NCI-H524 (cell line): ENCODE results near the gene EID2.
A peak's percentile ranks its signal among the peaks of the same experiment; 100 is the strongest.

ENCODE experiments used
- DNase-seq, 2 experiments: peaks; one replicate each; lab custom pipeline; 2025; lab: John Stamatoyannopoulos, UW

EID2 gene

GRCh38 chr19:39533791-39534190 is 6.2 kb downstream of the EID2 start:
- DNase-seq = no peak

GRCh38 chr19:39533003-39533512 is 6.9 kb downstream of the EID2 start:
- no peak for DNase-seq

- DNase-seq = peak; percentile 95 to 99
Observed at GRCh38 chr19:39532233-39533002, 7.5 kb downstream of the EID2 start, which contains the start of gene EID2B. TSS of gene EID2B (minus strand) at chr19:39532852. CDS start at chr19:39532802, 50 bp downstream.

- DNase-seq = no peak
Observed at GRCh38 chr19:39531834-39532232, 8.1 kb downstream of the EID2 start.

GRCh38 chr19:39525205-39525604 is 14.8 kb downstream of the EID2 start:
- DNase-seq = no peak

GRCh38 chr19:39524495-39524894 is 15.5 kb downstream of the EID2 start:
- DNase-seq = peak; percentile 90 to 97

GRCh38 chr19:39520541-39521484 is 19.1 kb downstream of the EID2 start:
- no peak for DNase-seq

- DNase-seq = no peak
Observed at GRCh38 chr19:39518975-39519374, 21.0 kb downstream of the EID2 start.

GRCh38 chr19:39518458-39518857 is 21.5 kb downstream of the EID2 start:
- DNase-seq = no peak

GRCh38 chr19:39517432-39517831 is 22.5 kb downstream of the EID2 start:
- no peak for DNase-seq

GRCh38 chr19:39516270-39516669 is 23.7 kb downstream of the EID2 start:
- DNase-seq = no peak

GRCh38 chr19:39515551-39516191 is 24.3 kb downstream of the EID2 start:
- no peak for DNase-seq

GRCh38 chr19:39514840-39515550 is 25.0 kb downstream of the EID2 start, which contains the start of gene SELENOV:
TSS of gene SELENOV (plus strand) at chr19:39515139. CDS start at chr19:39515213, 74 bp downstream.
- peak; percentile 64 to 78 for DNase-seq

GRCh38 chr19:39512988-39513387 is 27.0 kb downstream of the EID2 start:
- no peak for DNase-seq

- no peak for DNase-seq
Observed at GRCh38 chr19:39509233-39509632, 30.7 kb downstream of the EID2 start.

- DNase-seq = no peak
Observed at GRCh38 chr19:39508629-39509028, 31.3 kb downstream of the EID2 start.

GRCh38 chr19:39507715-39508364 is 32.1 kb downstream of the EID2 start:
- no peak for DNase-seq

- DNase-seq = peak; percentile 44 to 81
Observed at GRCh38 chr19:39506944-39507714, 32.8 kb downstream of the EID2 start.

GRCh38 chr19:39506598-39506943 is 33.4 kb downstream of the EID2 start:
- no peak for DNase-seq
